Measurements from ENCODE around the gene WNT1.

DNA sequence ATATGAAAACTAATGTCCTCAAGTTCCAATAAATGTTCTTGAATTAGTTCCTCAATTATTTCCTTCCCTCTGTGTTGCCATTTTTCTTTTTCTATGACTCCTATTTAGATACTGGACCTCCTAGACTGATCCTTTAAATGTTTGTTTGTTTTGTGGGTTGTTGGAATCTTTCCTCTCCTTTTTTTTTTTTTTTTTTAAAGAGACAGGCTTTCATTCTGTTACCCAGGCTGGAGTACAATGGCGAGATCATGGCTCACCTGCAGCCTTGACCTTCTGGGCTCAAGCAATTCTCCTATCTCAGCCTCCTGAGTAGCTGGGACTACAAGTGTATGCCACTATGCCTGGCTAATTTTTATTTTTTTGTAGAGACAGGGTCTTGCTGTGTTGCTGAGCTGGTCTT is 30.8 kb downstream of the WNT1 start:
- TF ChIP-seq, protein P1, sequence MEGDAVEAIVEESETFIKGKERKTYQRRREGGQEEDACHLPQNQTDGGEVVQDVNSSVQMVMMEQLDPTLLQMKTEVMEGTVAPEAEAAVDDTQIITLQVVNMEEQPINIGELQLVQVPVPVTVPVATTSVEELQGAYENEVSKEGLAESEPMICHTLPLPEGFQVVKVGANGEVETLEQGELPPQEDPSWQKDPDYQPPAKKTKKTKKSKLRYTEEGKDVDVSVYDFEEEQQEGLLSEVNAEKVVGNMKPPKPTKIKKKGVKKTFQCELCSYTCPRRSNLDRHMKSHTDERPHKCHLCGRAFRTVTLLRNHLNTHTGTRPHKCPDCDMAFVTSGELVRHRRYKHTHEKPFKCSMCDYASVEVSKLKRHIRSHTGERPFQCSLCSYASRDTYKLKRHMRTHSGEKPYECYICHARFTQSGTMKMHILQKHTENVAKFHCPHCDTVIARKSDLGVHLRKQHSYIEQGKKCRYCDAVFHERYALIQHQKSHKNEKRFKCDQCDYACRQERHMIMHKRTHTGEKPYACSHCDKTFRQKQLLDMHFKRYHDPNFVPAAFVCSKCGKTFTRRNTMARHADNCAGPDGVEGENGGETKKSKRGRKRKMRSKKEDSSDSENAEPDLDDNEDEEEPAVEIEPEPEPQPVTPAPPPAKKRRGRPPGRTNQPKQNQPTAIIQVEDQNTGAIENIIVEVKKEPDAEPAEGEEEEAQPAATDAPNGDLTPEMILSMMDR (IDR thresholded peaks at IDR 0.05; ENCODE audit: low read depth, low read length, poor library complexity, severe bottlenecking): no peak
- TF ChIP-seq EZH2phosphoT487 (IDR thresholded peaks at IDR 0.05; ENCODE audit: borderline replicate concordance, low read length): no peak

Measured in DOHH2 (cell line).